SK-N-MC (cell line): Measurements from ENCODE around the gene MAGI1.

ENCODE experiments used
- EZH2 ChIP-seq: fragments of 200-600 bp; sonication (generic); IDR thresholded peaks from one replicate; pipeline ENCODE4 v1.6.1; 2017; ENCODE audit warnings: antibody characterized with exemption
- POLR2AphosphoS5 ChIP-seq: IDR thresholded peaks from 2 replicates; pipeline ENCODE4 v1.6.1; 2012; ENCODE audit warnings: mild to moderate bottlenecking, low read depth, low read length, borderline replicate concordance

GRCh38 chr3:65964838-65965237 lies 73.9 kb downstream of the MAGI1 start:
- no peak for TF ChIP-seq EZH2
- TF ChIP-seq POLR2AphosphoS5, result no peak
